Upper lobe of left lung (tissue), 4 donors: ENCODE data around the gene UNC5C.

ENCODE experiments used
- CTCF ChIP-seq, 6 experiments: fragments of 450-650 bp in 4 of 6; fragments of 200-600 bp in 2 of 6; sonication (generic) in 2 of 6; IDR thresholded peaks; one replicate each; pipeline ENCODE4 v1.5.1; 2016 to 2019; ENCODE audit warnings: antibody characterized with exemption in 6 of 6
- POLR2A ChIP-seq, 4 donors: fragments of 450-650 bp; IDR thresholded peaks; one replicate each; pipeline ENCODE4 v1.5.1; 2016 to 2017; ENCODE audit warnings: antibody characterized with exemption in 4 of 4, mild to moderate bottlenecking in 2 of 4

GRCh38 chr4:95446173-95446572, 102.6 kb downstream of the UNC5C start:
- TF ChIP-seq CTCF (IDR thresholded peaks at IDR 0.05) (no peak), POLR2A (IDR thresholded peaks at IDR 0.05) (no peak)
